PC-9 (cell line): ENCODE measurements around the gene CWC15. TPM values are rescaled to one million over a fixed set of nuclear protein-coding genes. Genes with fewer than 3 reads are reported as not detected.

Experiments used
- BruUV-seq: library from RNA; stranded (reverse); fragments of 400-500 nt; replicated peaks from 2 replicates; lab custom pipeline; 2021; lab: Mats Ljungman, UMichigan
- CTCF ChIA-PET: fragments of 300-600 bp; sonication (Branson Sonifier 250); formaldehyde crosslinking; loops from one replicate; lab custom pipeline; 2022; ENCODE audit warnings: antibody characterized with exemption; lab: Charles Lee
- POLR2A ChIA-PET: fragments of 300-600 bp; sonication (Branson Sonifier 250); formaldehyde crosslinking; loops from one replicate; lab custom pipeline; 2022; ENCODE audit warnings: antibody characterized with exemption; ENCODE audit not compliant: unreplicated experiment; lab: Charles Lee
- DNase-seq, 2 experiments: peaks; one replicate each; pipeline versions ENCODE4 v3.0.0 to v3.0.0-alpha.2; 2015 to 2022; ENCODE audit warnings: mixed read lengths in 1 of 2
- H2AFZ ChIP-seq: fragments of 200-600 bp; sonication (generic); 2 replicates; pipeline ENCODE4 v1.8.1; 2017; ENCODE audit warnings: antibody characterized with exemption
- H3F3A ChIP-seq: fragments of 200-600 bp; sonication (generic); 2 replicates; pipeline ENCODE4 v1.8.1; 2017; ENCODE audit warnings: antibody characterized with exemption, mild to moderate bottlenecking, low read depth; ENCODE audit not compliant: insufficient read depth
- H3K27ac ChIP-seq: fragments of 200-600 bp; sonication (generic); 2 replicates; pipeline ENCODE4 v1.6.1; 2016; ENCODE audit warnings: mixed run types
- H3K27me3 ChIP-seq: fragments of 200-600 bp; sonication (generic); 2 replicates; pipeline ENCODE4 v1.6.1; 2016; ENCODE audit warnings: low read depth, mixed run types; ENCODE audit not compliant: insufficient read depth
- H3K36me3 ChIP-seq: fragments of 200-600 bp; sonication (generic); 2 replicates; pipeline ENCODE4 v1.6.1; 2016; ENCODE audit warnings: low read depth, mixed run types
- H3K4me1 ChIP-seq: fragments of 200-600 bp; sonication (generic); replicated peaks from 2 replicates; pipeline ENCODE4 v1.6.1; 2016; ENCODE audit warnings: mixed run types; ENCODE audit not compliant: insufficient read depth
- H3K4me2 ChIP-seq: fragments of 200-600 bp; sonication (generic); 2 replicates; pipeline ENCODE4 v1.6.1; 2017; ENCODE audit warnings: mixed run types
- H3K4me3 ChIP-seq: fragments of 200-600 bp; sonication (generic); 2 replicates; pipeline ENCODE4 v1.6.1; 2016; ENCODE audit warnings: mixed run types
- H3K79me2 ChIP-seq: fragments of 200-600 bp; sonication (generic); 2 replicates; pipeline ENCODE4 v1.6.1; 2017; ENCODE audit warnings: low read depth, mixed run types
- H3K9me2 ChIP-seq: fragments of 200-600 bp; sonication (generic); 2 replicates; pipeline ENCODE4 v1.8.1; 2017; ENCODE audit warnings: mild to moderate bottlenecking; ENCODE audit not compliant: insufficient read depth
- H3K9me3 ChIP-seq: fragments of 200-600 bp; sonication (generic); 2 replicates; pipeline ENCODE4 v1.8.1; 2016; ENCODE audit warnings: low read depth; ENCODE audit not compliant: insufficient read depth
- H4K20me1 ChIP-seq: fragments of 200-600 bp; sonication (generic); 2 replicates; pipeline ENCODE4 v1.8.1; 2017; ENCODE audit not compliant: insufficient read depth
- CTCF ChIP-seq: fragments of 200-600 bp; sonication (generic); conservative IDR thresholded peaks from 2 replicates; pipeline ENCODE4 v1.6.1; 2017; ENCODE audit warnings: mixed run types, antibody characterized with exemption, mild to moderate bottlenecking, moderate library complexity
- EZH2 ChIP-seq: fragments of 200-600 bp; sonication (generic); IDR thresholded peaks from 2 replicates; pipeline ENCODE4 v1.8.0; 2017; ENCODE audit warnings: antibody characterized with exemption, low read depth
- intact Hi-C: fragments of 100-400 bp; cut with micrococcal nuclease; formaldehyde crosslinking; loops from one replicate; pipeline ENCODE4 v1.10.0; 2022; ENCODE audit not compliant: unreplicated experiment
- total RNA-seq: library from RNA; stranded (reverse); gene quantifications from 2 replicates; pipeline ENCODE4 v1.2.3, GENCODE V29; 2021

CWC15 gene
- total RNA-seq, 1 experiment from 2014 or later: 50.9 TPM

DNA sequence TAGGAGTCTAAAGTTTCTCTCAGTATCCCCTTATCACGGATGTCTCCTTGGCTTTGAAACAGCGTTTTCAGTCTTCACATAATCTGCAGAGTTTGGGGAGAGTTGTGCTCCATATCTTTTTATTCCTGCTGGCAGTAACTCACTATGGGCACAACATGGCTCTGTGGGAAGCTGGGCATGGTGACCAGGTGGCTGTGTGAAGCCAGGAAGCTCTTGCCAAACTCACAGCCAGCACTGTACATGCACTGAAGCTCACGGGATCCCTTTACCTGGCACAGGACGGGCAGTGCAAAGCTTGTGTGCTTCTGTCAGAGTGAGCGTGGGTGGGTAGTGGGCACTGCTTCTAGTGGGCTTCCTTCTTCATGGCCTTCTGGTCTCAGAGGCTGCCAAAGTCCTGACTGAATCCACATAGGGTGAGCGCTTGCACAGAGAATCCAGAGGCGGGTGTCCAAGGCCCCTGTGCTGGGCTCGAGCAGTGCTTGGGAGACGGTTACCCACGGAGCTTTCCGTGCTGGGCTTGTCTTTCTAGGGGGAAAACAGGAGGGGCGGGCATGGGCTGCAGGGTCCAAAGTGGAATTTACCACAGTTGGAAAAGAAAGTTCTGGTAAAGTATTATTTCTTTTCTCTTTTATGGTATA, 40.9 kb upstream of the CWC15 start:
- intact Hi-C loops: no loop called here
- Histone ChIP-seq H3K4me3 (no peak overlapping the region), H4K20me1 (no peaks in the 10 kb centered on the region), H3F3A (no peaks in the 10 kb centered on the region; the same call in 1 of the 2 replicates), H3K36me3 (no peaks in the 10 kb centered on the region), H3K79me2 (no peaks in the 10 kb centered on the region), H3K9me3 (no peaks in the 10 kb centered on the region), H3K27me3 (no peaks in the 10 kb centered on the region), H3K27ac (no peak overlapping the region), H3K4me1 (no peaks in the 10 kb centered on the region), H3K9me2 (no peaks in the 10 kb centered on the region), H2AFZ (no peak overlapping the region), H3K4me2 (no peak overlapping the region)
- ChIA-PET CTCF (no interaction called here), POLR2A (no interaction called here)
- BruUV-seq: no TSS peak
- DNase-seq: no peak
- TF ChIP-seq EZH2 (no peak), CTCF (no peak)

DNA sequence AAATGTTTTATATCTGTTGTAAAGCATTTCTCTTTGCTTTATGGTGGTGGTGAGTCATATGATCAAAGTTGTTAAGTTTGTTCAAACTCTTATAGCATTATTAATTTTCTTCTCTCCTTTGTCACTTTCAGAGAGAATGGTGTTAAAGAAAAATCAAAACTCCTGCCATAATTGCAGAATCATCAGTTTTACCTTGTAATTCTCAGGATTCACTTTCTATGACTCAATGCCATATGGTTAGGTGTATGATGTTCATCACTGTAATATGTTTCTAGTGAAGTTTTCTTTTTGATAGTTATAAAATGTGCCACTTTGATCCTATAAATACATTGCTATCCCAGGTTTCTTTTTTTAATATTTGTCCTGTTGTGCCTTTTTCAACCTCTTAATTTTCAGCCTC, 38.0 kb upstream of the CWC15 start:
- Histone ChIP-seq H3K27ac (no peak overlapping the region), H2AFZ (no peak overlapping the region), H3K9me3 (peaks cover 4% of the 10 kb centered on the region; the same call in 1 of the 2 replicates), H3F3A (no peaks in the 10 kb centered on the region; the same call in 1 of the 2 replicates), H3K4me3 (no peak overlapping the region), H3K4me1 (no peaks in the 10 kb centered on the region), H3K9me2 (no peaks in the 10 kb centered on the region), H3K4me2 (no peak overlapping the region), H3K36me3 (no peaks in the 10 kb centered on the region), H3K27me3 (no peaks in the 10 kb centered on the region), H3K79me2 (no peaks in the 10 kb centered on the region), H4K20me1 (no peaks in the 10 kb centered on the region)
- intact Hi-C loops: no loop called here
- BruUV-seq: no TSS peak
- DNase-seq: no peak
- TF ChIP-seq EZH2 (no peak), CTCF (no peak)
- ChIA-PET CTCF (no interaction called here), POLR2A (no interaction called here)

- intact Hi-C loops: no loop called here
- H3K36me3 ChIP-seq: no peaks in the 10 kb centered on the region
- TF ChIP-seq EZH2 (no peak), CTCF (no peak)
- H3K4me3 ChIP-seq: no peak overlapping the region
- H3F3A ChIP-seq: no peaks in the 10 kb centered on the region
- no TSS peak for BruUV-seq
- CTCF ChIA-PET: no interaction called here
- H4K20me1 ChIP-seq: no peaks in the 10 kb centered on the region
- no peaks in the 10 kb centered on the region for H3K9me2 ChIP-seq
- H3K4me1 ChIP-seq: no peaks in the 10 kb centered on the region
- no peaks in the 10 kb centered on the region for H3K79me2 ChIP-seq
- H3K27me3 ChIP-seq: no peaks in the 10 kb centered on the region
- peaks cover 4% of the 10 kb centered on the region; the same call in 1 of the 2 replicates for H3K9me3 ChIP-seq
- no peak overlapping the region for H3K4me2 ChIP-seq
- H2AFZ ChIP-seq: no peak overlapping the region
- POLR2A ChIA-PET: no interaction called here
- no peak overlapping the region for H3K27ac ChIP-seq
- no peak for DNase-seq
Measured at GRCh38 chr11:95005642-95006041, 32.3 kb upstream of the CWC15 start.
